Measurements from ENCODE around the gene TLR2.

TLR2 gene

DNA sequence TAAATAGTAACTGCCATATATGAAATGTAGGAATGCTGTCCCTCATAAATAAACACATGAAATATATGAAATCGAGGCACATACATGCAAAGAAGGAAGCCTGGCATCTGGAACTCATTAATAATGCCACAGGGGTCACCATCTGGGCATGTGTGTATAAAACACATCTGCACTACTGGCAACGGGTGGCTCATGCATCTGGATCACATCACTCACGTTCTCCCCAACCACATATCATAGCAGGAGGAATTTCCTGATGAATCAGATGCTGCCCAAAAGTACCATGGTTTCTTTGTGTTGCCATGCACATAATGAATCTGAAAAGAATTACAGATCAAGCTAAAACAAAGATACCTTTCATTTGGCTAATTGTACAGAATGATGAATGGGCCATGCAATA is 47.2 kb downstream of the TLR2 start:
- DNase-seq (ENCODE audit: low read depth in 2 of 2) = peak; percentile 83

DNA sequence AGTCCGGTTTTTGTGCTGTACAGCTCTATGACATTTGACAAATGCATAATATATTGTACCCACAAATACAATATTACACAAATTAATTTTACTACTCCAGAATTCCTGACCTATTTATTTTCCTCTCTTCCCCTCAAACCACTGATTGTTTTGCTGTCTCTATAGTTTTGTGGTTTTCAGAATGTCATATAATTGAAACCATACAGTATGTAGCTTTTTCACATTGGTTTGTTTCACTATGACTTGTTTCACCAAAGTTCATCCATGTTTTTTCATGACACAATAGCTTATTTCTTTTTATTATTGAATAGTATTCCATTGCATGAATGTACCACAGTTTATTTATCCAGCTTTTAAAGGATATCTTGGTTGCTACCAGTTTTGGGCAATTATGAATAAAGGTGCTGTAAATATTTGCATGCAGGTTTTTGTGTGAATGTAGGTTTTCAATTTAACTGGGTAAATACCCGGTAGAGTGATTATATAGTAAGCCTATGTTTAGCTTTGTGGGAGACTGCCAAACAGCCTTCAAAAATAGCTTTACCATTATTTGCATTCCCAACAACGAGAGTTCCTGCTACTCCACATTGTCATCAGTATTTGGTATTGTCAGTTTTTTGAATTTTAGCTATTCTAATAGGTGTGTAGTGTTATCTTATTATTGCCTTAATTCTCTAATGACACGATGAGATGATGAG is 49.8 kb downstream of the TLR2 start:
- no peak for DNase-seq (ENCODE audit: low read depth in 2 of 2)

DNA sequence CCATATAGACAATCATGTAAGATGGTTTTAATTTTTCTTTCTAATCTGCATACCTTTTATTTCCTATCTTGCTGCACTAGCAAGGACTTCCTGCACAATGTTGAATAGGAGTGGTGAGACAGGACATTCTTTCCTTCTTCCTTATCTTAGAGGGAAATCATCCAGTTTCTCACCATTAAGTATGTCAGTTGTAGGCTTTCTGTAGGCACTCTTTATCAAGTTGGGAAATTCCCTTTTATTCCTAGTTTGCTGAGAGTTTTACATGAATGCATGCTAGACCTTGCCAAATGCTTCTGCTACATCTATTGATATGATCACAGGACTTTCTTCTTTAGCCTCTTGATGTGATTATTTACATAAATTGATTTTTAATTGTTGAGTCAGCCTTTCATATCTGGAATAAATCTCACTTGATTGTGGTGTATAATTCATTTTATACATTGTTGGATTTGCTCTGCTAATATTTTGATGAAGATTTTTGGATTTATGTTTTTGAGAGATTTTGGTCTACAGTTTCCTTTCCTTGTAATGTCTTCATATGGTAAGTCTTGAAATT is 51.9 kb downstream of the TLR2 start:
- DNase-seq (ENCODE audit: low read depth in 2 of 2) = no peak

DNA sequence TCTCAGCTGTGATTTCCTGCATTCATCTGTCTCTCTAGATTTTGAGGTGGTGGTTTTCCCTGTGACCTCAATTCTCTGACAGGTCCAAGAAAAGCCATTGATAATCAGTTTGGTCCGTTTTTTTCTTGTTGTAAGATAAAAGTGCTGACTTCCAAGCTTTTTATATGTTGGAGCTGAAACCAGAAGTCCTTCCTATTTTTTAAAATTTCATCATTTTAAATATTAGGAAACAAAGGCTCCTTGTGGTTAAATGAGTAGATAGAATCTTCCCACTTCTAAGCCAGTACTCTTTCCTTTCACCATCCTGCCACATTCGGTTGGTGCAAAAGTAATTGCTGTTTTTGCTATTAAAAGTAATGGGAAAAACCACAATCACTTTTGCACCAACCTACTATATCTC is 57.5 kb downstream of the TLR2 start:
- DNase-seq (ENCODE audit: low read depth in 2 of 2) = no peak

DNA sequence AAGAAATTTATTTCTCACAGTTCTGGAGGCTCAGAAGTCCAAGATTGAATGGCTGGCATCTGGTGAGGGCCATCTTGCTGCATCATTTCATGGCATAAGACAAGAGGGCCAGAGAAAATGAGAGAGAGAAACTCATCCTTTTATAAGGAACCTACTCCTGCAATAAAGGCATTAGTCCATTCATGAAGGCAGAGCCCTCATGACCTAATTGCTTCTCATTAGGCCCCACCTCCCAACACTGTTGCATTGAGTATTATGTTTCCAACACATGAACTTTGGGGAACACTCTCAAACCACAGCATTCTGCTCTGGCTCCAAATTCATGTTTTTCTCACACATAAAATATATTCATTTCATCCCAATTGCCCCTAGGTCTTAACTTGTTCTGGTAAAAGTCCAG is 61.6 kb downstream of the TLR2 start:
- DNase-seq (ENCODE audit: low read depth in 2 of 2) = no peak

DNA sequence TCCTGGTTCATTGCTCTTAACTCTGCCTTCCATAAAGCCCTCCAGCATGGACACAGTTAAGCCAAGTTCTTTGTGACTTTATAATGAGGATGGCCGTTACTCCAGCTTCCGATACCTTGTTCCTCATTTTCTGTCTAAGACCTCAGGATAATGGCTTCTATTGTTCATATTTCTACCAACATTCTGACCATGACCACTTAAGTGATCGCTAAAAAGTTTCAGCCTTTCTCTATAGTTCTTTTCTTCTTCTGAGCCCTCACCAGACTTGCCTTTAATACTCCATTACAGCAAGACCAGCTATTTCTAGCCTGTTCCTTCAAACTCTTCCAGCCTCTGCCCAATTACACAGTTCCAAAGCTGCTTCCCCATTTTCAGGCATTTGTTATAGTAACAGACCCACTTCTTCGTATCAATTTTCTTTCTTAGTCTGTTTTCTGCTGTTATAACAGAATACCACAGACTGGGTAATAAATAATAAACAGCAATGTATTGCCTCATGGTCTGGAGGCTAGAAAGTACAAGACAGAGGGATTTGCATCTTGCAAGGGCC is 63.4 kb downstream of the TLR2 start:
- DNase-seq (ENCODE audit: low read depth in 2 of 2) = no peak

DNA sequence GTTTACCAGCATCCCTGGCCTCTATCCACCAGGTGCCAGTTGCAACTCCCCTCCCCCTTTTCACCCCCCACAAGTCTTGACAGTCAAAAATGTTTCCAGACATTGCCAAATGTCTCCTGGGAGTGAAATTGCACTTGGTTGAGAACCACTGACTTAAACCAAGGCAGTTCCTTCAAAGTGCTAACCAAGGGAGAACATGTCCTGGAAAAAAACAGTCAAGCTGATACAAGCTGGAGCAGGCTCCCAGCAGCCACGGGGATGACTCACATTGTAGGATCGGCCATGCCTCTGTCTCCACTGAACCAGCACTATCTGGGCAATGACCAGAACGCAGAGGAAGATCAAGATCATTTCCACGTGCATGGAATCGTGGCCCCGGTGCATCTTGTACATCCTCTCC is 64.3 kb downstream of the TLR2 start:
- no peak for DNase-seq (ENCODE audit: low read depth in 2 of 2)

DNA sequence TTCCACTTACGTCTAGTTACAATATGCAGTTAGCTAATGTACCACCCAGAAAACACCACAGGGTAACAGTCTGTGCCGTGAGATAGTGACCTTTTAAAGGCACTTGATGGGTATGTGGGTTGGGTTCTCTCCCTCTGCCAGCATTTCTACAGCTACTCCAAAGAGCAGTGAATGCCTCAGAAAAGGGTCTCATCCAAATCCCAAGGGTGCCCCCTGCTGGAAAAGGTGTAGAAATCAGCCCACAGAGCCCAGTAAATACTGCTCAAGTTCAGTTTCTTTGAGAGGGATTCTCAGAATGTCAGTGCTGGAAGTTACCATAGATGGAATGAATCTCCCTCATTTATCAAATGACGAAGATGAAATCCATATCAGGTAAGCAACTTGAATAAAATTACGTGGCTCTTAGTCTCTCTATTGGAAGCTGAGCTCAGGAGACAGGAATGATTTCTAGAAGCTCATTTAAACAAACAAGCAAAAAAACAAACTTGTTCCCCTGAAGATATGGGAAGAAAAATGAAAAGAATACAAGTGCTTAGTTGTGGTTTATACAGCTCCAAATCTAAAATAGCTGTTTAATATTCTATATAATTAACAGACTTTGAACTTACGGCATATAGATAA is 66.2 kb downstream of the TLR2 start:
- DNase-seq (ENCODE audit: low read depth in 2 of 2) = peak; percentile 53 to 55

DNA sequence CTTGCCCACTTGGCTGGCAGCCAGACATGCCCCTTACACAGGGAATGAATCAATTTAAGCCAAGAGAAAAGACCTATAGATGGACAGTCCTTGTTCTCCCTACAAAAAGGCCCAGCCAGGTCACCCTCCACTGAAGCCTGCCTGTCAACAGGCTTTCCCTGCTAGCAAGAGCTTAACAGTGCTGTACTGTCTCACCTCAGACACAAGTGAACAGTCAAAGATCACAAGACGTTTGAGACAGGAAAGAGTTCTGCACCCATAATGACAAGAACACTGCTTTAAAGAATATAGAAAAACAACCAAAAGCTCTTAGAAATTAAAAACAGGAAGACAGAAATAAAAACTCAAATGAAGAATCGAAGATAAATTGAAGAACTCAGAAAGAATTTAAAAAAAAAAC is 71.1 kb downstream of the TLR2 start:
- DNase-seq (ENCODE audit: low read depth in 2 of 2) = no peak

Data from fibroblast of skin of left biceps (primary cell).